ENCODE measurements around the gene NUP188.
A peak's percentile ranks its signal among the peaks of the same experiment; 100 is the strongest.
"Not testable (repeated sequence)": the region's sequence is repeated elsewhere in the genome, so short reads cannot be mapped to it uniquely, and the experiment has no call there.

NUP188 gene

DNA sequence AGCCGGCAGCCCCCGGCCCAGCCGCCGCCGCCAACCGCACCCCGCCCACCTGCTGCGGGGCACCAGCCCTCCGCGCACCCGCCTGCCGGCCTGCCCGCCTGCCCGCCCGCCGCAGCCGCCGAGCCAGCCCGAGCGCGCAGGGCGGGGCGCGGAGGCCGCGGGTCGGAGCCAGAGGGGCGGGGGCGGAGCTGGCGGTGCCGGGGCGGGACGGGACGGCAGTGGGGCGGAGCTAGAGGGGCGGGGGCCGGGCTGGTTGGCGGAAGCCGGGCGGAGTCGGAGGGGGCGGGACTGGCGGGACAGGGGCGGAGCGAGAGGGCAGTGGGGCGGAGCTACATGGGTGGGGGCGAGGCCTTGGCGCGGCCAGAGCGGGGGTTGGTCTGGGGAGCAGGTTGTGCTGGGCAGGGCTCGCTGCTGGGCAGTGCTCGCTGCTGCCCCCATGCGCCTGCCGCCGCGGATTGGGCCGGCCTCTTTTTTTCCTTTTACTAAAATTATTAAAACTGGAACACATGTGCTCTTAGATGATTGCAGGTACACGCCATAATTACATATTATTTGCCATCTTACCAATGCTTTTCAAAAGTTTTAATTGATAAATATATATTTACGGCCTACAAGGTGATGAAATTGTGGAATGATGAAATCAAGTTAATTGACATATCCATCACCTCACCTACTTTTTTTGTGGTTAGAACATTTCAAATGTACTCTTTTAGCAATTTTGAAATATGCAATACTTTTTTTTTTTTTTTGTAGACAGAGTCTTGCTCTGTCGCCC lies 80.9 kb downstream of the NUP188 start, which contains the start of gene SH3GLB2:
TSS of gene SH3GLB2 (minus strand) at position 140 of the 775 bp plus-strand sequence. CDS start 177 bp downstream, outside the sequence.
- DNase-seq (ENCODE audit: low read depth): peak; percentile 90

DNA sequence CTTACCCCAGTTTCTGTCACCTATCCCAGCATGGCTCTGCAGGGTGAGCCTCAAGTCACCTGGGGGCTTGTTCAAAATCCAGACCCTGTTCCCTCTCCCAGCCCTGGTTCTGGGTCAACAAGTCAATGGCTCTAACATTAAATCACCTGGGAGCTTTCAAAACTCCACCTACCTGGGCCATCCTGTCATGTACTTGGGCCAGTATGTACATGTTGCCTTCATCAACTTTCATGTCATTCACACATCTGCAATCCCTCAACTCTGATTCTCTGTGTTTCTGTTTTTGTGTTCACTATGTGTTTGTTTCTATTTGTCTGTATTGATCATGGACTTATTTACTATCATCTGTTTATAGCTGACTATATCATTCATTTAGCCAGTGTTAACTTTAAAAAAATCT lies 82.7 kb downstream of the NUP188 start:
- DNase-seq (ENCODE audit: low read depth): no peak

DNA sequence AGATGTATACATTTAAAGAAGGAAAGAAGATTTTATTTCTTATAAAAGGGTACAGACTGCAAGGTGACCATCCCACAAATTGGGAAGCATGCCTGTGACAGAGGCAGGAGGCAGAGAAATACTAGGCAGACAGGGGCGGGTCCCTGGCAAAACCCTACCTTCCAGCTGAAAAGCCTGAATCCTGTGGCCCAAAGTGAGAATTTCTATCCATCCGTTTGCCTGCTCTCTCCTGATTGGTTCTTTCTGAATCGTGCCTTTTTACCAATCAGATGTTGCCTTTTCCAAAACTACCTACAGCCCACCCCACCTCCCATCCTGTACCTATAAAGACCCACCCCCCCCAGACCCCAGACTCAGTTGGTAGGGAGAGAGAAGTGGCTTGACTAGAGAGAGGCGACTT lies 84.0 kb downstream of the NUP188 start:
- DNase-seq (ENCODE audit: low read depth): no peak

DNA sequence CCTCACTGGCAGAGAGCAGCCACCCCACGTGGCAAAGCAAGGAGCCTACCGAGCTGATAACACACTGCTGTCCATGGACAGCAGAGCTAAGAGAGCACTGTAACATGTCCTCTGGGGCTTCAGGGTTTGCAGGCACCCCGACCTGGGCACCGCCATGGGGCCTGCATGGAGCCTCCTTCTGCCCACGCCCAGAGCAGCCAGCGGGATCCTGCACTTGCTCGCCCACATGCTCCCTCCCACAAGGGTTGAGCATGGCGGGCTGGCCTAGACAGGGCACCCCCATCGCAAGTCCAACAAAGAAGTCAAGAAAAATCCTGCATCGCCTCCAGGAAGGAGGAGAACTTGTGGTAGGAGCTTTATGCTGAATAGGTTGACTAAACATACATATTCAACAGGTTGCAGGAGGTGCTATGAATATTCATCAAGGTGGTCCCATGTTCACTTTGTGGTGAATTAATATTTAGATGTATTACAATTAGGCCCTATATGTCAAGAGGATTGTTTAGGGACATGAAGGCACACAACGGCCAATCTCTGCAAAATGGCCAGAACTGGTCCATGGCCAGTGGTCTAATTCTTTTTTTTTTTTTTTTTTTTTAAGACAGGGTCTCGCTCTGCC lies 85.2 kb downstream of the NUP188 start:
- DNase-seq (ENCODE audit: low read depth): no peak

DNA sequence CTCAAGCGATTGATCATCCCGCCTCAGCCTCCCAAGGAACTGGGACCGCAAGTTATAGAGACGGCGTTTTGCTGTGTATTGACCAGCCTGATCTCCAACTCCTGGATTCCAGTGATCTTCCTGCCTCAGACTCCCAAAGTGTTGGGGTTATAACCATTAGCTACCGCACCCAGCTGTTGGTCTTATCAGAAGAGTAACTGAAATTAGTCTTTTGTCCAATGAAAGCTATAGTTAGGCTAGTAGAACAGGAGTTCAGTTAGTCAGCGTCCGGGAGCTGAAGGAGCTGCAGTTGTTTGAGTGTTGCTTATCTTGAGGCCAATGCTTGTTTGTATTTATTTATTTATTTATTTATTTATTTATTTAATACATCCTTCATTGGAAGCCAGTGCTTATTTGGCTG lies 85.7 kb downstream of the NUP188 start:
- no peak for DNase-seq (ENCODE audit: low read depth)

DNA sequence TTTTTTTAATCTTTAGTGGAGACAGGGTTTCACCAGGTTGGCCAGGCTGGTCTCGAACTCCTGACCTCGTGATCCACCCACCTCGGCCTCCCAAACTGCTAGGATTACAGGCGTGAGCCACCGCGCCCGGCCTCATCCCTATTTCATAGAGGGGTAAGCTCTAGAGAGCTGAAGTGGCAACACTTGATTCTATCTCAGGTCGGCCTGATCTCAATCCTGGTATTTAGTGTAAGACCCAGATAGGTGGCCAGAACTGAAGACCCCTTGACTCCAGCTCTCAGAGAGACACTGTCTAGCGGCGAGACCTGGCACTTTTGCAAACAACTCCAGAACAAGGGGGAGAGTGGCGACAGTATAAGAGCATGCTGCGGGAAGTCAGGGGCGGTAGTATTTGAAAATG lies 88.3 kb downstream of the NUP188 start:
- not testable (repeated sequence) for DNase-seq (ENCODE audit: low read depth)

DNA sequence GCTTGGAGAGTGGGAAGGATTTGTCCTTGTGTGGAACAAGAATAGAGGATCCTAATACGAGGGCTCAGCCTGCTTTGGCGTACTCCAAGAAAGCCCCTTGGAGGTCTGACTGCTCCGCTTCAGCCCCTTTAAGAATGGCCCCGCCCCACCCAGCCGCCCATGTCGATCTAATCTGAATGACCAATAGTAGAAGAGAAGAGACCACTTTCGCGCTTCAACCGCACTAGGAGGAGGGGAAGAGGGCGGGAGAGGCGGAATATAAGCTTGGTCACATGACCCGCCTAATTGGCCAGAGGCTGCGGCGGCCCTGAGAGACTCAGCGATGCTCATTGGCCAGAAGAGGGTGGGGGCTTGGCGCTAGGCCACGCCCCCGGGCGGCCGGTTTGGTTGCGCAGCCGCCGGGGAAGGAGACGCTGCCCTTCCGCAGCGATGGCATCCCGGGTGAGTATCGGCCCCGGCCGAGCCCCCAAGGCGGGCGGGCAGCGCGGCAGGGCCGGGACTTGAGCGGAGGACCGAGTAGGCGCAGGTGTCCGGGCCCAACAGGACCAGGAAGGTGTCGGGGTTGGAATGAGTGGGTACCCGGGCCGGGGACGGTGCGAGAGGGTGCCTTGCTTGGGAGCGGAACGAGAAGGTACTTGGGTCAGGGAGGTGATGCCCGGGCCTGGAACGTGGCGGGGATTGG lies 88.9 kb downstream of the NUP188 start, which contains the start of gene MIGA2:
TSS of gene MIGA2 (plus strand) at position 386 of the 682 bp plus-strand sequence. CDS start 3,969 bp downstream, outside the sequence.
- DNase-seq (ENCODE audit: low read depth): peak; percentile 98

DNA sequence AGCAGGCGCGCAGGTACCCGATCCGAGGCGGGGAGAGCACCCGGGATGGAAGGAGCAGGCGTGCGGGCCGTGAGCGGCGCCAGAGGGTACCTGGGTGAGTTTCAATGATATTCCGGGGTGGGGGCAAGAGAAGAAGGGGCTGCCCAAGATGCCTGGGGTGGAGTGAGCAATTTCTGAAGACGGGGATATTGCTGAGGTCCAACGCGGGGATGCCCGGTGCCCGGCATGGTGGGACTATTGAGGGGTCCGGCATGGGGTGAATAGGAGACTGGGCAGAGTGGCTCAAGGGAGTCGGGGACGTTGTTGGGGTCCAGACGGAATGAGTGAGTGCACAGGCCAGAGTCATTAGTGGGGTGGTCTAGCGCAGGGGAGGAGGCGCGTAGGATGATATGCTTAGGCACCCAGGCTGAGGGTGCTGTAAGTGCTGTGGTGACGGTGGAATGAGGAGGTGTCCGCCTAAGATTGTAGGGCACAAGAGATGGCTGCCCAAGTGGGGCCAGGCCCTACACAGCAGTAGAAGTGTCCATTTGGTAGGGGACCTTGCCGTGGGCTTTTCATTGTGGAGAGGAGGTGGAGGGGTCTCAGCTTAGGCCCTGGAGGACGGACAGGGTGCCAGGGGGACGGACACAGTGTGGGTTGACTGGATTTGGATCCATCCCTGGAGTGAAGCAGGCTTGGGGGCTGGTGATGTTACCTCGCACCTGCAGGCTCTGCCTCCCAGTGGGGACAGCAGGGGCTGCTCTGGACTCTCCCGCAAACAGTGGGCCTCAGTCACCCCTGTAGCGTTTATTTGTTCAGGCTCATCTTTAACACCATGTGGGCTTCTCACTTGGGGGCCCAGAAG lies 89.6 kb downstream of the NUP188 start:
- DNase-seq (ENCODE audit: low read depth): no peak

DNA sequence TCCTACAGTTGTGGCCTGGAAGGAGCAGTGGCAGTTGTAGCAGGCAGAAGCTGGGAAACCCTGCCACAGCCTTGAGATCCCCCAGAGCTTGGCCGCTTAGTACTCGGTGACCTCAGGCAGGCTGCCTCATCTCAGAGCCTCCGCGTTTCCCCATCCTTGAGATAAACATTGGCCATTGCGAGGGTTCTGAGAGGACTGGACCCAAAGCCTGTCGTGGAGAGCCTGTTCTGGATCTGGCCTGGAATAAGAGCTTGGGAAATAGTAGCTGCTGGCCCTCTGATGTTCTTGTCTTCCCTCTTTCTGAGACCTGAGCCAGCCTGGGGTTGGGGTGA lies 90.2 kb downstream of the NUP188 start:
- DNase-seq (ENCODE audit: low read depth): no peak

DNA sequence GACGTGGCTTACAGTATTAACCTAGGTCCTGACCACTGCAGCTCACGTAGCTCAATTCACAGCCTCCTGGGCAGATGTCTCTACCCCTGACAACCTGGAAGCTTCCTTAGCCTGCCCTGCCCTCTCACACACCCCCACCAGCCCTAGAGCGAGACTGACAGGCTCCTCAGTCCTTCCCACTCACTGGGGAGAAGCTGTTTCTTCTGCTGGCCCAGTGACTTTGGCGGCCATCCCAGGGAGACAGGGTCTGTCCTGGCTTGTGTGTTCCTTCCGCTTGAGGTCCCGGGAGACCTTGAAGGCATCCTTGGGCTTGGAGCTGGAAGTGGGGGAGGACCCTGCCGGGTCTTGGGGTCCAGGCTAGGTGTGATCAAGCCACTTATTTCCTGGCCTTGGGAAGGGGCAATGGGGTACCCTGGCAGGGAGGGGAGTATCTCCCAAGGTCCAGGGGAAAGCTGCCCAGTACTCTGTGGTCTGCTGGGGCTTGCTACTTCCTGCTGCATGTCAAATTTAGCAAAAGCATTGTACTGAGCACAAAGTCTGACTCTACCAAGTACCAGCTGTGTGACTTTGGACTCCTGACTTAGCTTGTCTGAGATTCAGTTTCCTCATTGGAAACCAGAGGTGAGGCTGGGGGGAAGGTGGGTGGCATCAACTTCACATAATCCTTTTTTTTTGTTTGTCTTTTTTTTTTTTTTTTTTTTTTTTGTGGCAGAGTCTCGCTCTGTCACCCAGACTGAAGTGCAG lies 90.8 kb downstream of the NUP188 start:
- DNase-seq (ENCODE audit: low read depth): no peak

DNA sequence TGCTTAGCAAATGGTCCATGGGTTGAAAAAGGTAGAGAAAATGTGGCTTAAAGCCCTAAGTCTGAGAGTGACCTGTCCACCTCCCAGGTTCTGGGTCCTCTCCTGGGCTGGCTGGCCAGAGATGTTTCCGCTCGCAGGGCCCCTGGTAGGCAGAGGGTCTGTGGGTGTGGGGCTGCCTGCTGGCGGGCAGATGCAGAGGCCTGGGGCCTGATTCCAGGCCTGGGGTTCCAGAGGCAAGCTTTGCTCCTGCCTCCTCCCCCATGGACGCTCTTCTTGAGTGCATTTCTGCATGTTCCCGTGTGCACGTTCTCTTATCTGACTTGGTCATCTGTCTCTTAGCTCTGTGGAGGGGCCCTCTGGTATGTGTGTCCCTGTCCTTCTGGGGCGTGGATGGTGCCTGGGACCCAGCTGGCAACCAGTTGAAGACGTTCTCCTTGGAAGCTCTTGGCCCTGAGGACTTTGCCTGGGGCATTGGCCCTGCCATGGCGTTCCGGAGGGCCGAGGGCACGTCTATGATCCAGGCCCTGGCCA lies 92.7 kb downstream of the NUP188 start:
- DNase-seq (ENCODE audit: low read depth): no peak

DNA sequence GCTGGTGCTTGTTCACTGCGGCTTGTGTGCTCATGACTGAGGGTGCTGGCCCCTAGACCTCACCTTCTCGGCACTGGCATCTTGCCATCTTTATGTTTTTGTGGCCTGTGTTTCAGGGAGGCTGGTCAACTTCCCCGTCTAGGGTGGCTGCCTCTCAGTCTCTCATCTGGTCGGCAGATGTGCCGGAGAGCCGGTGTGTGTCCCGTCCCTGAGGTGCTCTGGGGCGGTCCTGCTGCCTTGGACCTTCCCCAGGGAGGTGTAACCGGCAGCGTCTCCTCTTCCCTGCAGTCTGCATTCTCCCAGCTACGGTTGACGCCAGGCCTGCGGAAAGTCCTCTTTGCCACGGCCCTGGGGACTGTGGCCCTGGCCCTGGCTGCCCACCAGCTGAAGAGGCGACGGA lies 94.5 kb downstream of the NUP188 start:
- no peak for DNase-seq (ENCODE audit: low read depth)

DNA sequence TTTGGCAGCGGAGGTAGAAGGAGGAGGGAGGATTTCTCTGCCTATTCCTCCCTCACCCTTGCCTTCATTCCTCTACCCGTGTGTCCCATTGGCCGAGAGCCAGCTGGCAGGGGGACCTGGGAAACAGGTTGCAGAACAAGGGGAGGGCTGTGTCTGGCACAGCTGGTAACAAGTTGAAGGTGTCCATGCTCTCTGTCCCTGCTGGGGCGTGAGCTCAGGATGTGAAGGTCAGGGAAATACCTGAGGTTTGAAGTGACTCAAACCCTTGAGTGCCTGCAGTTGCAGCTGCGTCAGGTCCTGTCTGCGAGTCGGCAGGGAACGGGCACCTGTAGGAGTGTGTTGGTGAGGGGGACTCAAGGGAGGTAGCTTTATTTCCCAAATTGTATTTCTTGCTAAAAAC lies 105.1 kb downstream of the NUP188 start:
- DNase-seq (ENCODE audit: low read depth): no peak

DNA sequence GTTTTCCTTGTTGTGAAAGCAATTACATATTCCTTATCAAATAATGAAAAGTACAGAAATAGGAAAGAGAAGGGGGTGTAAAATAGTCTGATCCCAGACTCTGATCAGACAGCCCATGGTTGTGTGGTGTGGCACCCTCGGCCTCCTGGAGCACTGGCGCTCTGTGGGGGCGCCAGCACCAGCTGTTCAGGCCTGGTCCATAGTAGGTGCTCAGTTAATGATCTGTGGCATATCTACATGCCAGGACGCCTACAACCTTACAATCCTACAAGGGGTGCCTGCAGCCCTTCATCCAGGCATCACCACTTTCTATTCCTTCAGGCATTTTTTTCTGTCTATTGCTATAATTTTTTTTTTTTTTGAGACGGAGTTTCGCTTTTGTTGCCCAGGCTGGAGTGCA lies 105.5 kb downstream of the NUP188 start:
- DNase-seq (ENCODE audit: low read depth): no peak

DNA sequence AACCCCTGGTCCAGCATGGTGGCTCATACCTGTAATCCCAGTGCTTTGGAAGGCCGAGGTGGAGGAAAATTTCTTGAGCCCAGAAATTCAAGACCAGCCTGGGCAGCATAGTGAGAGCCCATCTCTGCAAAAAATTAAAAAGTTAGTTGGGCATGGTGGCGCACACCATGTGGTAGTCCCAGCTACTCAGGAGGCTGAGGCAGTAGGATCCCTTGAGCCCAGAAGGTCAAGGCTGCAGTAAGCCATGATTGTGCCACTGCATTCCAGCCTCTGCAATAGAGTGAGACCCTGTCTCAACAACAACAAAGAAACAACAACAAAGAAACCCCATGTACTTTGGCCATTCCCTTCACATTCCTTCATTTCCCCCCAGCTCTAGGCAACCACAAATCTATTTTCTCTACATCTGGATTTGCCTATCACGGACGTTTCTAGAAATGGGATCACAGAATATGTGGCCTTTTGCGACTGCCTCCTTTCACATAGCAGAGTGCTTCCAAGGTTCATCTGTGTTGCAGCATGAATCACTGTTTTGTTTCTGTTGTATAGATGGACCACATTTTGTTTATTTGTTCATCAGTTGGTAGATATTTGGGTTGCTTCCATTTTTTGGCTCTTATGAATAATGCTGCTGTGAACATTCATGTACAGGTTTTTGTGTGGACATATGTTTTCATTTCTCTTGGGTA lies 106.8 kb downstream of the NUP188 start:
- DNase-seq (ENCODE audit: low read depth): no peak

All from amniotic epithelial cell (primary cell).